ENCODE data around the gene RAB9A.

- TF ChIP-seq CTCF (IDR thresholded peaks at IDR 0.05; ENCODE audit: low read depth, low read length, missing input control) (no peak), SP1 (IDR thresholded peaks at IDR 0.05) (no peak), TAF1 (conservative IDR thresholded peaks at IDR 0.05) (no peak), RAD21 (IDR thresholded peaks at IDR 0.05) (no peak), YY1 (IDR thresholded peaks at IDR 0.05) (no peak), HNF4G (IDR thresholded peaks at IDR 0.05) (no peak), REST (IDR thresholded peaks at IDR 0.05) (no peak), JUND (IDR thresholded peaks at IDR 0.05) (no peak), ZBTB33 (IDR thresholded peaks at IDR 0.05) (no peak)
Measured at GRCh38 chrX:13655674-13656073, 33.3 kb upstream of the RAB9A start.
